K562 (cell line): ENCODE data around the gene KDM4C. TPM values are rescaled to one million over a fixed set of nuclear protein-coding genes. Genes with fewer than 3 reads are reported as not detected.

Experiments
- ATAC-seq: fragments of 200-7000 bp; cut with Tn5 transposase; 3 replicates; pipeline ENCODE4 v1.9.1; 2020; ENCODE audit warnings: moderate library complexity
- BruUV-seq: library from RNA; stranded (reverse); fragments of 400-500 nt; replicated peaks from 2 replicates; lab custom pipeline; 2021; lab: Mats Ljungman, UMichigan
- CTCF ChIA-PET: fragments of 300-600 bp; formaldehyde crosslinking; extraction: SDS; loops from one replicate; lab custom pipeline; 2021; ENCODE audit warnings: low intra/inter-chr PET ratio; lab: Yijun Ruan, JAX
- POLR2A ChIA-PET: fragments of 300-600, 350-650 bp; sonication (Branson Sonifier 250); formaldehyde crosslinking; extraction: SDS; loops from one replicate; lab custom pipeline; 2021; ENCODE audit warnings: antibody characterized with exemption, inconsistent platforms; lab: Yijun Ruan, JAX
- DNase-seq, 4 experiments: peaks; one replicate each; pipeline versions ENCODE4 v3.0.0 to v3.0.0-alpha.2; 2011 to 2018; ENCODE audit warnings: low spot score in 3 of 4, mixed read lengths in 3 of 4; ENCODE audit errors: extremely low read depth in 1 of 4
- FAIRE-seq: peaks from 2 replicates; lab custom pipeline; 2011; peaks lifted over from hg19 to GRCh38; lab: Jason Lieb, UNC
- H2AFZ ChIP-seq: 2 replicates; pipeline ENCODE4 v1.6.0; 2011; ENCODE audit warnings: low read depth, low read length, control low read depth, inconsistent platforms
- H3K27ac ChIP-seq: fragments of 200-600 bp; 3 replicates; pipeline ENCODE4 v1.8.0; 2011; ENCODE audit warnings: low read depth, mild to moderate bottlenecking, control low read depth, inconsistent platforms, low read length, moderate library complexity, mixed read lengths; ENCODE audit errors: extremely low read depth
- H3K27me3 ChIP-seq, 2 experiments: fragments of 300-600 bp in 1 of 2; 2 replicates in 1 of 2; 3 replicates in 1 of 2; pipeline versions ENCODE4 v1.6.0 to v1.8.0; 2011; ENCODE audit warnings: inconsistent platforms in 2 of 2, low read length in 2 of 2, mild to moderate bottlenecking in 1 of 2, mixed read lengths in 1 of 2, moderate library complexity in 1 of 2; ENCODE audit not compliant: control insufficient read depth in 2 of 2, insufficient read depth in 2 of 2
- H3K36me3 ChIP-seq: fragments of 300-600 bp; 3 replicates; pipeline ENCODE4 v1.8.0; 2011; ENCODE audit warnings: mild to moderate bottlenecking, low read length, inconsistent platforms; ENCODE audit not compliant: control insufficient read depth, insufficient read depth
- H3K4me1 ChIP-seq, 2 experiments: fragments of 200-600 bp in 1 of 2; replicated peaks in 1 of 2; 2 replicates in 1 of 2; 3 replicates in 1 of 2; pipeline versions ENCODE4 v1.5.1 to v1.8.0; 2011; ENCODE audit warnings: inconsistent platforms in 2 of 2, low read length in 2 of 2, mild to moderate bottlenecking in 1 of 2, mixed read lengths in 1 of 2, moderate library complexity in 1 of 2; ENCODE audit not compliant: control insufficient read depth in 2 of 2, insufficient read depth in 2 of 2
- H3K4me2 ChIP-seq: 2 replicates; pipeline ENCODE4 v1.6.1; 2011; ENCODE audit warnings: low read length, control low read depth, inconsistent platforms, mixed read lengths; ENCODE audit not compliant: insufficient read depth
- H3K4me3 ChIP-seq: fragments of 200-600 bp; sonication (generic), shearing (Covaris generic); 2 replicates; pipeline ENCODE4 v1.5.1; 2016; ENCODE audit warnings: control low read depth, inconsistent platforms
- H3K79me2 ChIP-seq: fragments of 200-600 bp; 3 replicates; pipeline ENCODE4 v1.8.0; 2011; ENCODE audit warnings: low read length, inconsistent platforms; ENCODE audit not compliant: control insufficient read depth, insufficient read depth
- H3K9ac ChIP-seq, 2 experiments: 2 replicates each; pipeline versions ENCODE4 v1.6.0 to v1.6.1; 2011; ENCODE audit warnings: low read depth in 2 of 2, low read length in 2 of 2, control low read depth in 1 of 2, inconsistent platforms in 1 of 2, mild to moderate bottlenecking in 1 of 2, mixed read lengths in 1 of 2; ENCODE audit not compliant: insufficient read depth in 1 of 2
- H3K9me1 ChIP-seq: one replicate; pipeline ENCODE4 v1.6.0; 2011; ENCODE audit warnings: inconsistent platforms, mild to moderate bottlenecking, low read length, moderate library complexity; ENCODE audit not compliant: control insufficient read depth, insufficient read depth
- H3K9me3 ChIP-seq: replicated peaks from 2 replicates; pipeline ENCODE4 v1.5.1; 2011; ENCODE audit warnings: low read depth, low read length, inconsistent platforms; ENCODE audit not compliant: control insufficient read depth, insufficient read depth
- H4K20me1 ChIP-seq: replicated peaks from 2 replicates; pipeline ENCODE4 v1.6.1; 2011; ENCODE audit warnings: low read length, inconsistent platforms, mixed read lengths; ENCODE audit not compliant: control insufficient read depth, insufficient read depth
- ELK3 ChIP-seq: fragments of 450-650 bp; formaldehyde crosslinking; IDR thresholded peaks from 2 replicates; pipeline ENCODE4 v1.4.0; 2020; ENCODE audit warnings: mild to moderate bottlenecking
- ETV1 ChIP-seq: fragments of 450-650 bp; conservative IDR thresholded peaks from 2 replicates; pipeline ENCODE4 v1.6.1; 2016; ENCODE audit warnings: missing genetic modification characterization, control low read depth, low read depth, missing compliant biosample characterization
- HMBOX1 ChIP-seq: sonication (generic); IDR thresholded peaks from 2 replicates; pipeline ENCODE4 v1.6.1; 2016
- NR4A1 ChIP-seq, 2 experiments: fragments of 250-450 bp in 1 of 2; fragments of 450-650 bp in 1 of 2; sonication (Bioruptor Pico) in 1 of 2; IDR thresholded peaks; 2 replicates each; pipeline versions ENCODE4 v1.4.0 to v1.6.1; 2016 to 2020; ENCODE audit warnings: mild to moderate bottlenecking in 2 of 2, missing compliant biosample characterization in 1 of 2, missing genetic modification characterization in 1 of 2, moderate library complexity in 1 of 2
- RBM15 ChIP-seq: fragments of 200-400 bp; formaldehyde crosslinking; IDR thresholded peaks from 2 replicates; pipeline ENCODE4 v1.6.1; 2018; ENCODE audit warnings: mild to moderate bottlenecking, low read length, moderate library complexity; ENCODE audit not compliant: insufficient read depth
- ZNF197 ChIP-seq: fragments of 200-800 bp; sonication (Bioruptor generic); IDR thresholded peaks from 2 replicates; pipeline ENCODE4 v1.6.1; 2016; ENCODE audit warnings: low read depth, missing genetic modification characterization, missing compliant biosample characterization
- ZNF764 ChIP-seq: fragments of 250-450 bp; sonication (Bioruptor Pico); IDR thresholded peaks from 2 replicates; pipeline ENCODE4 v1.4.0; 2020; ENCODE audit warnings: low read depth, mild to moderate bottlenecking, moderate library complexity
- WGBS: fragments of 100-300 bp; shearing (Covaris generic); methylation state at CpG from one replicate; pipeline ENCODE4 v1.1.6; 2016; ENCODE audit warnings: low coverage, mixed read lengths; ENCODE audit not compliant: insufficient coverage; ENCODE audit errors: missing lambda C conversion rate; 5-methylcytosine and 5-hydroxymethylcytosine counted together
- in situ Hi-C: fragments of 300-500 bp; cut with MboI; formaldehyde crosslinking; loops from 4 replicates; pipeline ENCODE4 v1.15.0; 2018; ENCODE audit warnings: inconsistent platforms, mixed read lengths
- intact Hi-C: fragments of 100-400 bp; cut with micrococcal nuclease; formaldehyde crosslinking; loops from 2 replicates; pipeline ENCODE4 v1.14.2; 2022
- polyA plus RNA-seq, 8 experiments: library from polyadenylated mRNA; depleted of rRNA in 4 of 8; stranded (reverse) in 5 of 8; unstranded in 3 of 8; fragments of >200 nt; fragmentation: Nextera tagmentation in 2 of 8; fragmentation: Illumina TruSeq in 1 of 8; extraction: Ambion mirVana in 2 of 8; extraction: Trizol in 1 of 8; gene quantifications; 2 replicates each; pipeline versions ENCODE4 v1.2.1 to v1.2.3, GENCODE V29; 2011 to 2014; ENCODE audit warnings: inconsistent platforms in 1 of 8, missing spikeins in 1 of 8
- total RNA-seq, 7 experiments: library from RNA; depleted of rRNA in 6 of 7; stranded (reverse); fragments of >200 nt in 6 of 7; fragmentation: Illumina TruSeq in 2 of 7; extraction: Trizol in 2 of 7; gene quantifications; 2 replicates each; pipeline versions ENCODE4 v1.2.1 to v1.2.3, GENCODE V29; 2011 to 2021; ENCODE audit warnings: low replicate concordance in 1 of 7
- TF ChIP-seq, protein P1 (sequence below): fragments of 450-650 bp; IDR thresholded peaks from 2 replicates; pipeline ENCODE4 v1.6.1; 2018; ENCODE audit warnings: mild to moderate bottlenecking, low read depth; ENCODE audit not compliant: partially characterized antibody

Gene KDM4C
- total and polyA plus RNA-seq, 9 of the 15 experiments (the other 6 are each of a cell fraction or from before 2014, with no cell fraction given) = 5.4 to 17.0 (median 12.6) TPM

DNA sequence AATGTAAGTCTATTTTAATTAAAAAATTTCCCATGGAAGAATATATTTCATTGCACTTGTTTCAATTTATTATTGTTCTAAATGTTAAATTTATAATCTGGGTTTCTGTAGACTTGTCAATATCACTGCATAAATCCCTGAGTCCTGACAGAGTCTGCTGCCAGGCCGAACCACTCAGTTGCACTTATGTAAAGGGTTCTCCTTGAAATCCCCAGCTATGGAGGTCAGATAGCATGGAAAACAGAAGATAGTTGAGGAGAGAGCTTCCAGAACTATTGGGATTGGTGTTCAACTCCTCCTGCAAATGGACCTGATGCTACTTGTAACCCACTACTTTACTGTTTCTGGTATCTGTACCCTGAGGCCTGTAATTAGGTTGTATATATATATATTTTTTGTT, 37.2 kb downstream of the KDM4C start (continued):
- no peak for TF ChIP-seq ELK3 (CRISPR knock-in tag)
- no peak for TF ChIP-seq ZNF197 (CRISPR knock-in tag)

DNA sequence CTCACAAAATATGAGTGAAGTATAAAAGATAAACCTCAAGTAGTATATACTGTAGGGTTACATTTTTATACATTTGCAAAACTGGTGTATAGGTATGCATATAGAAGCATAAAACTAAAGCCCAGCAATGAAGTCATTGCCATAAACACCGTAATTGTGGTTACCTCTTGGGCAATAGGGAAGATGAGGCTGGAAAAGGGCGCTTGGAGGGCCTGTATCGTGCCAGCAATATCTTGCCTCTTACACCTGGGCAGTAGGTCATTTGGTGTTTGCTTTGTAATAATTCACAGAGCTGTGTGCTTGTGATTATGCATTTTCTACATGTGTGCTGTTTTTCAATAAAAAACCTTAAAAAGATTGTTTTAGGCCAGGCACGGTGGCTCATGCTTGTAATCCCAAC, 45.2 kb downstream of the KDM4C start:
- ChIA-PET POLR2A (no interaction called here), CTCF (no interaction called here)
- FAIRE-seq = no peak
- Histone ChIP-seq H3K9me1 (no peaks in the 10 kb centered on the region), H3K36me3 (no peaks in the 10 kb centered on the region), H3K4me1 (no peaks in the 10 kb centered on the region; a peak in 1 of 5 replicates), H4K20me1 (no peaks in the 10 kb centered on the region), H3K4me2 (no peak overlapping the region), H3K9me3 (no peaks in the 10 kb centered on the region), H3K27me3 (no peaks in the 10 kb centered on the region), H3K27ac (no peak overlapping the region), H3K9ac (no peak overlapping the region), H3K79me2 (no peaks in the 10 kb centered on the region; the same call in 2 of the 3 replicates), H2AFZ (no peak overlapping the region), H3K4me3 (no peak overlapping the region)
- no peak for ATAC-seq
- in situ Hi-C loops (no loop called here), intact Hi-C loops (no loop called here)
- BruUV-seq = no TSS peak
- 93% methylated on average over 4 of the region's 4 CpGs for WGBS
- TF ChIP-seq ZNF764 (no peak), RBM15 (no peak), ETV1 (tag) (no peak), HMBOX1 (no peak), NR4A1 (CRISPR knock-in tag; IDR thresholded peaks at IDR 0.05) (no peak), NR4A1 (tag; IDR thresholded peaks at IDR 0.05) (no peak)
- TF ChIP-seq, protein P1, sequence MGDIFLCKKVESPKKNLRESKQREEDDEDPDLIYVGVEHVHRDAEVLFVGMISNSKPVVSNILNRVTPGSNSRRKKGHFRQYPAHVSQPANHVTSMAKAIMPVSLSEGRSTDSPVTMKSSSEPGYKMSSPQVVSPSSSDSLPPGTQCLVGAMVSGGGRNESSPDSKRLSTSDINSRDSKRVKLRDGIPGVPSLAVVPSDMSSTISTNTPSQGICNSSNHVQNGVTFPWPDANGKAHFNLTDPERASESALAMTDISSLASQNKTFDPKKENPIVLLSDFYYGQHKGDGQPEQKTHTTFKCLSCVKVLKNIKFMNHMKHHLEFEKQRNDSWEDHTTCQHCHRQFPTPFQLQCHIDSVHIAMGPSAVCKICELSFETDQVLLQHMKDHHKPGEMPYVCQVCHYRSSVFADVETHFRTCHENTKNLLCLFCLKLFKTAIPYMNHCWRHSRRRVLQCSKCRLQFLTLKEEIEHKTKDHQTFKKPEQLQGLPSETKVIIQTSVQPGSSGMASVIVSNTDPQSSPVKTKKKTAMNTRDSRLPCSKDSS = no peak
- no peak for DNase-seq
